Measurements from ENCODE around the gene IER5L.

DNA sequence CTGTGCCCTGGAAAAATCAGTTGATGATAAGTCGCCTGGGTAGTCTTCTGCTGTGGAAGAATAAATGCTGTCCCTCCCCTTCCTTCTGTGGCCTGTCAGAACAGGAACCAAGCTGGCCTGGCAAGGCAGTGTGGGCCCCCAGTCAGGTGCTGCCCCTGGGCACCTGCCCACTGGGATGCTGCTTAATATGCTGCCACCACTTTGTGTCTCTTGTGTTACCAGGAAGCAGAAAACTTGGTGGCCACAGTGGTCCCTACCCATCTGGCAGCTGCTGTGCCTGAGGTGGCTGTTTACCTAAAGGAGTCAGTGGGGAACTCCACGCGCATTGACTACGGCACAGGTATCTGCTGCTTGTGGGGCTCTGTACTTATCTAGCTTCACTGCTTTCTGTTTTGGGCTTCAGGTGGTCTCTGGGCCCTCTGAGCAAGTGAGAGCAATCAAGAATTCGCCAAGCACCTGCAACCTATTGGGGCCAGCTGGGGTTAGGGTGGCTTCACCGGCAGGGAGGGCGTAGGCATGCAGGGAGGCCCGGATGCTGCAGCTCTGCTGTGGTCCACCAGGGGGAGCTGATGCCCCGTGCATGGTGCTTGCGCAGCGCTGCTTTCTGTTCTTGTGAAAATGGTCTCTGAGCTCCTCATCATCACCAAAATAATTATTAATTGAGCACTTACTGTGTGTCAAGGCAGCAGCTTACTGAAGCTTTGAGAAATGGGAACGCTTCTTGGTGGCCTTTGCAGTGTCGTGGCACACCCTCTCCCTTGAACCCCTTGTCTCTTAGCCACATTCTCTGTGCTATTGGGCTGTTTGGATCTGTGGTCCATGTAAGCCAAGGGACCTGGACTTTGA is 46.5 kb downstream of the IER5L start:
- TF ChIP-seq POLR2AphosphoS5 (IDR thresholded peaks at IDR 0.05; ENCODE audit: low read depth, low read length) (no peak), TAF1 (IDR thresholded peaks at IDR 0.05; ENCODE audit: borderline replicate concordance, insufficient read depth, low read length) (no peak), SIN3A (IDR thresholded peaks at IDR 0.05; ENCODE audit: borderline replicate concordance, insufficient read depth, low read length) (no peak)
- TF ChIP-seq, protein P1, sequence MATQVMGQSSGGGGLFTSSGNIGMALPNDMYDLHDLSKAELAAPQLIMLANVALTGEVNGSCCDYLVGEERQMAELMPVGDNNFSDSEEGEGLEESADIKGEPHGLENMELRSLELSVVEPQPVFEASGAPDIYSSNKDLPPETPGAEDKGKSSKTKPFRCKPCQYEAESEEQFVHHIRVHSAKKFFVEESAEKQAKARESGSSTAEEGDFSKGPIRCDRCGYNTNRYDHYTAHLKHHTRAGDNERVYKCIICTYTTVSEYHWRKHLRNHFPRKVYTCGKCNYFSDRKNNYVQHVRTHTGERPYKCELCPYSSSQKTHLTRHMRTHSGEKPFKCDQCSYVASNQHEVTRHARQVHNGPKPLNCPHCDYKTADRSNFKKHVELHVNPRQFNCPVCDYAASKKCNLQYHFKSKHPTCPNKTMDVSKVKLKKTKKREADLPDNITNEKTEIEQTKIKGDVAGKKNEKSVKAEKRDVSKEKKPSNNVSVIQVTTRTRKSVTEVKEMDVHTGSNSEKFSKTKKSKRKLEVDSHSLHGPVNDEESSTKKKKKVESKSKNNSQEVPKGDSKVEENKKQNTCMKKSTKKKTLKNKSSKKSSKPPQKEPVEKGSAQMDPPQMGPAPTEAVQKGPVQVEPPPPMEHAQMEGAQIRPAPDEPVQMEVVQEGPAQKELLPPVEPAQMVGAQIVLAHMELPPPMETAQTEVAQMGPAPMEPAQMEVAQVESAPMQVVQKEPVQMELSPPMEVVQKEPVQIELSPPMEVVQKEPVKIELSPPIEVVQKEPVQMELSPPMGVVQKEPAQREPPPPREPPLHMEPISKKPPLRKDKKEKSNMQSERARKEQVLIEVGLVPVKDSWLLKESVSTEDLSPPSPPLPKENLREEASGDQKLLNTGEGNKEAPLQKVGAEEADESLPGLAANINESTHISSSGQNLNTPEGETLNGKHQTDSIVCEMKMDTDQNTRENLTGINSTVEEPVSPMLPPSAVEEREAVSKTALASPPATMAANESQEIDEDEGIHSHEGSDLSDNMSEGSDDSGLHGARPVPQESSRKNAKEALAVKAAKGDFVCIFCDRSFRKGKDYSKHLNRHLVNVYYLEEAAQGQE (IDR thresholded peaks at IDR 0.05; ENCODE audit: insufficient read depth in 1 of 2, low read depth in 2 of 2, low read length in 2 of 2): no peak
